ENCODE results near the gene CCDC86. TPM values are rescaled to one million over a fixed set of nuclear protein-coding genes. Genes with fewer than 3 reads are reported as not detected.

The CCDC86 gene
- total RNA-seq, 1 experiment from 2014 or later = 55.9 TPM

GRCh38 chr11:60847896-60848295 lies 6.0 kb downstream of the CCDC86 start:
- peaks cover 25% of the 10 kb centered on the region for H3K4me1 Mint-ChIP-seq (ENCODE audit: low read depth, unreplicated experiment)
- H3K27me3 ChIP-seq (replicated peaks; ENCODE audit: control insufficient read depth, insufficient read depth, low read length) = no peaks in the 10 kb centered on the region
- TF ChIP-seq CTCF (IDR thresholded peaks at IDR 0.05; ENCODE audit: insufficient read depth in 1 of 2, low read depth in 1 of 2, low read length in 1 of 2, severe bottlenecking in 1 of 2, unreplicated experiment in 1 of 2) = no peak
- H3K36me3 ChIP-seq (ENCODE audit: control insufficient read depth, insufficient read depth, low read length) = peaks cover 4% of the 10 kb centered on the region
- no TSS peak for BruUV-seq (replicated peaks)
- peaks cover 61% of the 10 kb centered on the region for H3K36me3 Mint-ChIP-seq (ENCODE audit: insufficient read depth, unreplicated experiment)
- no peak overlapping the region for H3K4me3 ChIP-seq (ENCODE audit: low read depth, low read length)
- intact Hi-C loops (cut with micrococcal nuclease; ENCODE audit: unreplicated experiment) = no loop called here
- ChIA-PET POLR2A (no interaction called here), CTCF (no interaction called here)
- no peak overlapping the region for H3K27ac Mint-ChIP-seq (ENCODE audit: unreplicated experiment)
- H3K27me3 Mint-ChIP-seq (ENCODE audit: insufficient read depth, unreplicated experiment) = no peaks in the 10 kb centered on the region
- H3K9me3 ChIP-seq = no peaks in the 10 kb centered on the region
- no peak overlapping the region for H3K4me3 Mint-ChIP-seq (ENCODE audit: unreplicated experiment)
- H3K4me1 ChIP-seq = peaks cover 29% of the 10 kb centered on the region
- no peak for DNase-seq
- no peaks in the 10 kb centered on the region for H3K9me3 Mint-ChIP-seq (ENCODE audit: unreplicated experiment)

- no peak for DNase-seq
- CTCF ChIA-PET = no interaction called here
- no peaks in the 10 kb centered on the region for H3K27me3 ChIP-seq (replicated peaks; ENCODE audit: control insufficient read depth, insufficient read depth, low read length)
- H3K9me3 ChIP-seq = no peaks in the 10 kb centered on the region
- H3K9me3 Mint-ChIP-seq (ENCODE audit: unreplicated experiment) = no peaks in the 10 kb centered on the region
- H3K27ac Mint-ChIP-seq (ENCODE audit: unreplicated experiment) = no peak overlapping the region
- H3K36me3 Mint-ChIP-seq (ENCODE audit: insufficient read depth, unreplicated experiment) = peaks cover 60% of the 10 kb centered on the region
- BruUV-seq (replicated peaks) = no TSS peak
- H3K36me3 ChIP-seq (ENCODE audit: control insufficient read depth, insufficient read depth, low read length) = peaks cover 4% of the 10 kb centered on the region
- peaks cover 19% of the 10 kb centered on the region for H3K4me1 Mint-ChIP-seq (ENCODE audit: low read depth, unreplicated experiment)
- no peak for TF ChIP-seq CTCF (IDR thresholded peaks at IDR 0.05; ENCODE audit: insufficient read depth in 1 of 2, low read depth in 1 of 2, low read length in 1 of 2, severe bottlenecking in 1 of 2, unreplicated experiment in 1 of 2)
- H3K27me3 Mint-ChIP-seq (ENCODE audit: insufficient read depth, unreplicated experiment) = no peaks in the 10 kb centered on the region
- POLR2A ChIA-PET = no interaction called here
- H3K4me3 ChIP-seq (ENCODE audit: low read depth, low read length) = no peak overlapping the region
- H3K4me3 Mint-ChIP-seq (ENCODE audit: unreplicated experiment) = no peak overlapping the region
- peaks cover 29% of the 10 kb centered on the region for H3K4me1 ChIP-seq
- intact Hi-C loops (cut with micrococcal nuclease; ENCODE audit: unreplicated experiment) = no loop called here
Measured at GRCh38 chr11:60848714-60849151, 6.8 kb downstream of the CCDC86 start.

GRCh38 chr11:60849641-60850520 lies 8.0 kb downstream of the CCDC86 start:
- no peak for DNase-seq
- Mint-ChIP-seq H3K9me3 (ENCODE audit: unreplicated experiment) (no peaks in the 10 kb centered on the region), H3K27me3 (ENCODE audit: insufficient read depth, unreplicated experiment) (no peaks in the 10 kb centered on the region), H3K4me1 (ENCODE audit: low read depth, unreplicated experiment) (peaks cover 7% of the 10 kb centered on the region), H3K36me3 (ENCODE audit: insufficient read depth, unreplicated experiment) (peaks cover 54% of the 10 kb centered on the region), H3K4me3 (ENCODE audit: unreplicated experiment) (no peak overlapping the region), H3K27ac (ENCODE audit: unreplicated experiment) (no peak overlapping the region)
- Histone ChIP-seq H3K36me3 (ENCODE audit: control insufficient read depth, insufficient read depth, low read length) (peaks cover 4% of the 10 kb centered on the region), H3K9me3 (no peaks in the 10 kb centered on the region), H3K4me3 (ENCODE audit: low read depth, low read length) (no peak overlapping the region), H3K27me3 (replicated peaks; ENCODE audit: control insufficient read depth, insufficient read depth, low read length) (no peaks in the 10 kb centered on the region), H3K4me1 (peaks cover 19% of the 10 kb centered on the region)
- ChIA-PET POLR2A (no interaction called here), CTCF (interaction anchor here (1.1 kb wide), 1 partner anchor 50 kb away, joined by 3 read pairs; no protein-coding TSS in a partner anchor)
- intact Hi-C loops (cut with micrococcal nuclease; ENCODE audit: unreplicated experiment) = no loop called here
- TF ChIP-seq CTCF (IDR thresholded peaks at IDR 0.05; ENCODE audit: insufficient read depth in 1 of 2, low read depth in 1 of 2, low read length in 1 of 2, severe bottlenecking in 1 of 2, unreplicated experiment in 1 of 2) = no peak
- no TSS peak for BruUV-seq (replicated peaks)

Measured in Caco-2 (cell line).